GM18873 (cell line): ENCODE measurements around the gene NAPA.

Experiments
- ATAC-seq: cut with Tn5 transposase; IDR thresholded peaks from one replicate; pipeline ENCODE4 v1.9.1; 2021; ENCODE audit warnings: mild to moderate bottlenecking, moderate library complexity, moderate number of reproducible peaks; ENCODE audit not compliant: unreplicated experiment, low FRiP score

Gene NAPA

GRCh38 chr19:47503826-47504150, 11.1 kb downstream of the NAPA start:
- no peak for ATAC-seq

GRCh38 chr19:47503130-47503825, 11.6 kb downstream of the NAPA start:
- no peak for ATAC-seq

GRCh38 chr19:47499863-47500830, 14.7 kb downstream of the NAPA start:
- ATAC-seq, result no peak

DNA sequence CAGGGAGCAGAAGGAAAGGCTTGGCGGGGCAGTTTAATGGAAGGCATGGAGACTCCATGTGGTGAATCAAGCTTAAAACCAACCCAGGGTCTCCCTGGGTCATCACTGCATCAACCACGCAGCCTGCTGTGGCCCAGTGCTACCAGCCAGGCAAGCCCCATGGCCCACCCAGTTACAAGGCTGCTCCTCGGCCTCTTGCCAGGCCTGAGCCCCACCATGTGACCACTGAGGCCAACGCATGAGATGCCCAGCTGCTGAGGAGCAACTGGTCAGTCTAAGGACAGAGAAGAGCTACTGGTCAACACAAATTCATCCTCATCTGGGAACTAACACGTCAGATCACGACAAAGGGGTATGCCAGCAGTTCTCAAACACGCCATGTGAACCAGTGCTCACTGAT, 15.5 kb downstream of the NAPA start:
- ATAC-seq, result no peak

DNA sequence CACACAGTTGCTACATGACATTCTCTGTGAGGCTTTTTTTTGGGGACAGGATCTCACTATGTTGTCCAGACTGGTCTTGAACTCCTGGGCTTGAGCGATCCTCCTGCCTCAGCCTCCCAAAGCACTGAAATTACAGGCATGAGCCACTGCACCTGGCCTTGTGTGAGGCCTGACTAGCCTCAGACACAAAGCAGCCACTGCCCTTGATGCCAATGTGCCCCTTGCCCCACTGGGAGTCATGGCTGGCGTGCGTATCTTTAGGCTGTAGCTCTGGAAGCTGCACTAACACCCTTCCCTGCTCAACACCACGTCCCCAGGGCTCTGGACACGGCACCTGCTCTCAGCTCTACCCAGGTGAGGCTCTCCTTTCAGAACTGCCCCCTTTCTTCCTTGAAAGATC, 16.3 kb downstream of the NAPA start:
- ATAC-seq, result no peak

GRCh38 chr19:47497821-47498520, 16.9 kb downstream of the NAPA start:
- no peak for ATAC-seq

DNA sequence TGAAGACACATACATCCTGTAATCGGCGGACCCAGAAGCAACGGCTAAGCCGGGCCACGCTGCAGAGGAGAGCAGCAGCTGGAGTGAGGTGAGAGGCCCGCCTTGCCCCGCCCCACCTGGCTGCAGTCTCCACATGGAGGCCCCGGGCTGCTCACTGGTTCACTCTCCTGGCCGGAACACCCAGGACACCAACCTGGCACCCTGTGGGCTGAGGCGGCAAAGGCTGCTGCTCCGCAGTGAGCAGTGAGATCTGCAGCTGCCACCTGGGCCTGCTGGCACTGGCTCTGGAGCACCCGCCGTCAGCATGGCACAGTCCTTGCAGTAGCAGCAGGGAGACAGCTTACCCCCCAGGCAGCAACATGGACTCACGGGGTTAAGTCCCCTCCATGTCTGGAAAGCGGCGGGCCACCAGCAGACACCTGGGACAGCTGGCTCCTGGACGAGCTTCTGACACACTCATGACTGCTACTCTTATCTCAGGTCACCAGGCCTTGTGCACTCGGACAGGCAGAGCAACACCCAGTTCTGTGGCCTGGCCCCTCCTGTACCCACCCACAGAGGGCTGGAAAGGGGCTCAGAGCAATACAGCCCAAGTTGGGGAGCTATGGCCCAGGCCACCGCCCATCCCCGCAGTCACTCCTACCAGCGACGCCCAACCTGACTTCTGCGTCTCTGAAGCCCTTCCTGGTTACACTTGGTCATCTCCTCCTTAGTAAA, 17.7 kb downstream of the NAPA start:
- no peak for ATAC-seq

GRCh38 chr19:47495478-47496372, 19.1 kb downstream of the NAPA start:
- ATAC-seq, result no peak

- ATAC-seq, result no peak
These were observed 20.1 kb downstream of the NAPA start for GRCh38 chr19:47494729-47495128.

DNA sequence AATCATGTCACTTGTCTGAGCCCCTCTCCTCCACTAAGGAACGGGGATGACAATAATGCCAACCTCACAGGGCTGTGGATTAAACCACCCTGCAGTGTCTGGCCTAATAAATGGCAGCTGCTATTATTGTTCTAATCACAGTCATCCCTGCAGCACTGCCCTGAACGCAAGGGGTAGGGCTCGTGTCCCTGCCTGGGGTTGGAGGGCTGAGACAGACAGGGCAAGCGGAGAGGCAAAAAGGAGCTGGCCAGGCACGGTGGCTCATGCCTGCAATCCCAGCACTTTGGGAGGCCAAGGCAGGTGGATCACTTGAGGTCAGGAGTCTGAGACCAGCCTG, 20.7 kb downstream of the NAPA start:
- ATAC-seq, result no peak

DNA sequence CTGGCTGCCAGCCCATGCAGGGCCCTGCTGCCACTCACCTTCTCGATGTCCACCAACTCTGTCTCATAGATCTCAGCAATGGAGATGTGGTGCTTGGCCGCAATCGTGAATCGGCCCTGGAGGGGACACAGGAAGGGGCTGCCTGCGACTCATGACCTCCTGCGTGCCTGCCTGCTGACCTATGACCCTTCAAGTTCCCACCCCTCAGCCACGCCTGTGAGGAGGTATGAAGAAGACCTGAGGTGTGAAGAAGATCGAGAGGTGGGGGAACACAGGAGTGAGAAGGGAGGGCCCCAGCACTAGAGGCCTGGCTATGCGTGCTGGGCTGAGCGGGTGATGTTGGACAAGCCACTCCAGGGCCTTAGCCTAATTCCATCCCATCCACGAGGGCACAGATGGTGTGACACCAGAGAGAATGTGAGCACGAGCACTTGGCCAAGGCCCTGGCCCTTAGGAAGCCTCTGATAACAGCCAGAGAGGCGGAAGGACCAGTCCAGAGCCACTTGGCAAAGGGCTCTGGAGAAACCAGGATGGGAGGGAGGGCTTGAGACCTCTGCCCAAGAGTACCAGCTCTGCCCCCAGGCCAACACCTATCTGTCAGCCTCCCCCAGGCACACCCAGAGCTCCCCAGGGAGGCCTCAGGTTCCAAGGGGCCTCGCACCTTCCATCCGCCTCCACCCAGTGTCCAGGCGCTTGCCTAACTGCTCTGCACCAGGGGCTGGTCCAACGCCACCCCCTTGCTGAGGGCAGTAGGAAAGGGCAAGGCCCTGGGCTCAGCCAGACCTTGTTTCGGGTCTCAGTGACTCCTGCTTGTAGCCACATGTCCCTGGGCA, 21.3 kb downstream of the NAPA start:
- ATAC-seq, result no peak

GRCh38 chr19:47492571-47493377, 22.1 kb downstream of the NAPA start:
- ATAC-seq, result no peak

DNA sequence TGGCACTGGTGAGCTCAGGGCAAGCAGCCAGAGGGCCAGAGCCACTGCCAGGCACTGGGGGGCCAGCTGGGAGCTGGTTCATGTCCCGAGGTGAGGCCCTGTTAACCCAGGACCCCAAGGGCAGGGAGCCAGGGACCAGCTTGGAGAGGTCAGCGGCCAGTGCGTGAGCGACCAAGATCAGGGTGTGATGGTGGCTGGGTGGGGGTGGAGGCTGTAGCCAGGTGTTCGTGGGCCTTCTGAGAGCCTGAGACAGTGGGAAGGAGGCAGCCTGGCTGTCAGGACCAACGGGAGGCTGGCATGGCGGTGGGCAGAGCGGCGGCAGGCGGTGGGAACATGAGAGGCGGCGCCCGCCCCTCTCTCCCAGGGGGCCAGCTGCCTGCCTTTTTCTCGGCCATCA, 22.7 kb downstream of the NAPA start:
- ATAC-seq, result no peak

- no peak for ATAC-seq
These were observed 23.3 kb downstream of the NAPA start for GRCh38 chr19:47491358-47492136.

DNA sequence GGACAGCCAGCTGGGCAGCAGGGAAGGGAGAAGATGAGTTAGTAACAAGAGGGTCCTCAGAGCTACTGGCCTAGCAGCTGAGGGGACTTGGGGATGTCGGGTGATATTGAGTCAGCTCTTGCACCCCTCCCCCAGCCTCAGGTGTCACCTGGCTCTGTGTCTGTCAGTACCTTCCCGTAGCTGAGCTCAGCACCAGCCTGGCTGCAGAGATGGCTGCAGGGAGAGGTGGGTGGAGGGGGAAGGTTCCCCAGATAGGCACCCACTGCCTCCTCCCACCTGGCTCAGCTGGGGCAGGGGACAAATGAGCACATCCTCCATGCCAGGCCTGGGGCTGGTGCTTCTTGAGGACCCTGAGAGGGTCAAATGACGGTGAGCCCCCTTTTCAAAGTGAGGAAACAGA, 24.0 kb downstream of the NAPA start:
- no peak for ATAC-seq

DNA sequence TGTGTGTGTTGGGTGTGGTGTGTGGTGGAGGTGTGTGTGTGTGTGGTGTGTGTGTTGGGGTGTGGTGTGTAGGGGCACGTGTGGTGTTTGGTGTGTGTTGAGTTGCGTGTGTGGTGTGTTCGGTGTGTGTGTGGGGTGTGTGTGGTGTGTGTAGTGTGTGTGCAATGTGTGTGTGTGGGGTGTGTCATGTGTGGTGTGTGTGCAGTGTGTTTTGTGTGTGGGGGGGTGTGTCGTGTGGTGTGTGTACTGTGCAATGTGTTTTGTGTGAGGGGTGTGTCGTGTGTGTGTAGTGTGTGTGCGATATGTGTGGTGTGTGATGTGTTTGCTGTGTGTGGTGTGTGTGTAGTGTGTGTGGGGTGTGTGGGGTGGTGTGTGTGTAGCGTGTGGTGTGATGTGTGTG, 24.8 kb downstream of the NAPA start:
- no peak for ATAC-seq
